SK-N-MC (cell line): ENCODE data around the gene RABGGTA.

ENCODE experiments used
- DNase-seq: peaks from one replicate; pipeline ENCODE4 v3.0.0-alpha.2; 2011; ENCODE audit warnings: low read depth, low spot score
- H3K27ac ChIP-seq: fragments of 200-600 bp; sonication (generic); 2 replicates; pipeline ENCODE4 v1.5.1; 2016; ENCODE audit warnings: mixed run types
- H3K36me3 ChIP-seq: fragments of 200-600 bp; sonication (generic); 2 replicates; pipeline ENCODE4 v1.6.1; 2017; ENCODE audit warnings: antibody characterized with exemption, low read length, mixed read lengths; ENCODE audit not compliant: insufficient read depth
- H3K4me3 ChIP-seq: fragments of 200-600 bp; sonication (generic); 2 replicates; pipeline ENCODE4 v1.5.1; 2016
- H3K9ac ChIP-seq: fragments of 200-600 bp; sonication (generic); 2 replicates; pipeline ENCODE4 v1.8.0; 2017; ENCODE audit warnings: mixed run types, mixed read lengths; ENCODE audit not compliant: insufficient read length
- H3K9me3 ChIP-seq: fragments of 200-600 bp; sonication (generic); 2 replicates; pipeline ENCODE4 v1.6.1; 2017; ENCODE audit warnings: low read depth, mild to moderate bottlenecking, antibody characterized with exemption, low read length, moderate library complexity, mixed read lengths
- EZH2 ChIP-seq: fragments of 200-600 bp; sonication (generic); IDR thresholded peaks from one replicate; pipeline ENCODE4 v1.6.1; 2017; ENCODE audit warnings: antibody characterized with exemption
- FOXP2 ChIP-seq: optimal IDR thresholded peaks from 2 replicates; pipeline ENCODE3; 2011; ENCODE audit warnings: mild to moderate bottlenecking, moderate library complexity; ENCODE audit not compliant: insufficient read depth; ENCODE audit errors: extremely low read length, control extremely low read depth
- POLR2AphosphoS5 ChIP-seq: IDR thresholded peaks from 2 replicates; pipeline ENCODE4 v1.6.1; 2012; ENCODE audit warnings: mild to moderate bottlenecking, low read depth, low read length, borderline replicate concordance

The RABGGTA gene

GRCh38 chr14:24296341-24297157, 25.2 kb upstream of the RABGGTA start:
- Histone ChIP-seq H3K36me3 (peaks cover 2% of the 10 kb centered on the region; the same call in 1 of the 2 replicates), H3K9me3 (no peaks in the 10 kb centered on the region), H3K9ac (peak overlapping the region; percentile 37), H3K27ac (no peak overlapping the region), H3K4me3 (no peak overlapping the region)
- peak; percentile 35 for DNase-seq
- TF ChIP-seq FOXP2 (no peak), EZH2 (no peak), POLR2AphosphoS5 (no peak)

GRCh38 chr14:24293525-24293924, 22.1 kb upstream of the RABGGTA start:
- Histone ChIP-seq H3K9ac (no peak overlapping the region), H3K9me3 (no peaks in the 10 kb centered on the region), H3K27ac (no peak overlapping the region), H3K4me3 (no peak overlapping the region), H3K36me3 (no peaks in the 10 kb centered on the region; the same call in 1 of the 2 replicates)
- TF ChIP-seq FOXP2 = no peak
- no peak for TF ChIP-seq EZH2
- DNase-seq = no peak

DNA sequence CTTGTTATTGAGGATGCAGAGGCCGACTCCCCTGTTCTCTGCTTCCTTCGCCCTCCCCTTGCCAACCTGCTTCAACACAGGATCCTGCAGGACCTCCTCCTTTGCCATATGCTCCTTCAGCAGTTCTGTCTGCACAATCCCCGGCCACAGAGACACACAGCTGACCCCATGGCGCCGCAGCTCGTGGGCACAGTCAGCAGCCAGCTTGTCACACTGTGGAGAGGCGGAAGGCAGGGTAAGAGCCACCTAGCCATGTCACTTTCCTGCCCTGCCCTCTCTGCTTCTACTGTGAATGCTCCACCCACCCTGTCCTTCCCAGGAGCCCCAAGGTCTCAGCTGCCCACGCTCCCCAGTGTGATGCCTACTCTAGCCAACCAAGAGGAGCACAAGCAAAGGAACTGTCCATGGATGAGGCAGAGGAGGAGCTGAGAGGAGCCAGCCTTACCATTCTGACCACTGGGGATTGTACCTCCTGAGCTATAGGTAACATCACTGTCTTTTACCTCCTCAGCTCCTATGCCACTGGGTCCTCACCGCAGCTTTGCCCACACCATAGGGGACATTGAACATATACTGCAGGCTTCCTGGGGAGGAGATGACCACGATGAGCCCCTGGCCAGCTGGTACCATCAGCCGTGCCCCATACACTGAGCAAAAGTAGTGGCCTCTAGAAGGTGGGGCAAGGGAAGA, 20.9 kb upstream of the RABGGTA start:
- H3K9me3 ChIP-seq = no peaks in the 10 kb centered on the region
- TF ChIP-seq EZH2 = no peak
- TF ChIP-seq POLR2AphosphoS5 = no peak
- TF ChIP-seq FOXP2 = no peak
- H3K9ac ChIP-seq = no peak overlapping the region

DNA sequence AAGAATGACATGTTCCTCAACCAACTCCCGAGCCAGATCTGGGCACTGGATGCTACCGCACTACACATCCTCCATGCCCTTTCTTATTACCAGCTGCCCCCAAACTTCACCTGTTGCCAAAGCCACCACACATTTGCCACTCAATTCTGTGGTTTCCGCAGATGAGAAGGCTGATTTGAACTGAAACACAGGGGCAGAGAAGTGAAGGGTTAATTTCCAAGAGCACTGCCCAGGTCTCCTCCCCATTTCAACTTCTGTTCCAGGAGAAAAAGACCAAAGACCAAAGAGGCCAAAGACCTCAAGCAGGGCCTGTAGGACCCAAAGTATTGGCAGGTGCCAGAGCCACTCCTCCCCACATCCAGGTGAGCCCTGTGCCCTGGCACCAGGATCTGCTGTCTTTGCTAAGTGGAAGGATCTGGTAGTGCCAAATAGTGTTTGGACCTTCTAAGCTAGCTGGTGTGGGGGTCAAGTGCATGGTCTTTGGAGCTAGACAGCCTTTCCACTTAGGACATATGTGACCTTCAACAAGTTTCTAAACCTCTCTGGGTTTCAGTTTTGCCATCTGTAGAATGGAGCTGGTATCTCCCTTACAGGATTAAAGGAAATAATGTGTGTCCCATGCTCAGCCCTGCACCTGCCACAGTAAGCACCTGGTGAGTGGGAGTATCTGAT, 20.2 kb upstream of the RABGGTA start:
- Histone ChIP-seq H3K36me3 (no peaks in the 10 kb centered on the region; the same call in 1 of the 2 replicates), H3K27ac (no peak overlapping the region), H3K9me3 (no peaks in the 10 kb centered on the region), H3K9ac (no peak overlapping the region), H3K4me3 (no peak overlapping the region)
- no peak for DNase-seq
- no peak for TF ChIP-seq EZH2

More for the DNA sequence above, 20.9 kb upstream of the RABGGTA start:
- Histone ChIP-seq H3K4me3 (no peak overlapping the region), H3K27ac (no peak overlapping the region), H3K36me3 (no peaks in the 10 kb centered on the region; the same call in 1 of the 2 replicates)
- DNase-seq = no peak

DNA sequence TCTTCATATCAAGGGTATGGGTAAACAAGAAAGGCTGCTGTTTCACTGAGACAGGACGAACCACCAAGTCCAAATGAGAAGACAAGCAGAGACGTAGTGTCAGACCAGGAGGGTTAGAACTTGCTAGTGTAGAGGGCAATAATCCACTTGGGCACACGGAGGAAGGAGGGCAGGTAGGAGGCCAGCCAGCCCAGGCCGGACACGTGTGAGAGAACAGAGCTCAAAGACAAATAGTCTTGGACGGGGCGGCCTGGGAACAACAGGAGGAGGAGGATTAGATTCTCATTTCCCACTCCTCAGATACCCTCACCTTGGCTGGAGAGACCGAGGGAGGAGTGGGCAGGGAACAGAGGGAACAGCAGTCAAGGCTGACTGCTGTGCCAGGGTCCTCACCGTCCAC, 19.3 kb upstream of the RABGGTA start:
- no peak overlapping the region for H3K4me3 ChIP-seq
- H3K27ac ChIP-seq = no peak overlapping the region
- no peak overlapping the region for H3K9ac ChIP-seq
- no peaks in the 10 kb centered on the region; the same call in 1 of the 2 replicates for H3K36me3 ChIP-seq
- TF ChIP-seq POLR2AphosphoS5 = no peak
- TF ChIP-seq EZH2 = no peak
- TF ChIP-seq FOXP2 = no peak
- DNase-seq = no peak
- H3K9me3 ChIP-seq = no peaks in the 10 kb centered on the region

DNA sequence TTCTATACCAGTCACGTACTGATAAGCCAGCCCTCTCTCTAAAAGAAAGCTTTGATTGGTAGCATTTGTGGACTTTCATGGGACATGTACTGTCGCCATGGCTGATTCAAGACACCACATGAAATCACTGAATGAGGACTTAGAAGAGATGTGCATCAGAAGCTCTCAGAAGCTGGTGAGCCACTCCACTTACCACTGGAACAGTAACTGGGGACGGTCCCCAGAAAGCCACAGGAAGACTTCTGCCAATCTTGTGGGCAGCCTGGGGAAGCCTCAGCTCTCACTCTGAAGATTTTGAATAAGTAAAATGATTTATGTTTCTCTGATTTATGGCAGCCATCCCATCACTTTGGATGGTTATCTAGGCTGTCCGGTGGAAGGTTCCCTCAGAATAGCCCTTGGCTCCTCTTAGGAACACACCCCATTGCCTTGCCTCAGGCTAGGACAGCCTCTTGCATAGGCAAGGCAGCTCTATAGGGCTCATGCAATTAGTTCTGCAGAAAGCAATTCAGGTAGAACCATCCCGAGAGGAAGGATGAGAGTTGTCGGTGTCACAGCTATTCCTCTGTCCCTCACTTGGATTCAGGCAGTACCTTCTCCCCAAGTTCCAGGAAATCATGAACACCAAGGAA, 18.4 kb upstream of the RABGGTA start:
- TF ChIP-seq POLR2AphosphoS5 = no peak
- no peak for TF ChIP-seq FOXP2
- no peak for TF ChIP-seq EZH2
- Histone ChIP-seq H3K27ac (no peak overlapping the region), H3K9ac (no peak overlapping the region), H3K4me3 (no peak overlapping the region), H3K9me3 (no peaks in the 10 kb centered on the region), H3K36me3 (no peaks in the 10 kb centered on the region)
- no peak for DNase-seq

DNA sequence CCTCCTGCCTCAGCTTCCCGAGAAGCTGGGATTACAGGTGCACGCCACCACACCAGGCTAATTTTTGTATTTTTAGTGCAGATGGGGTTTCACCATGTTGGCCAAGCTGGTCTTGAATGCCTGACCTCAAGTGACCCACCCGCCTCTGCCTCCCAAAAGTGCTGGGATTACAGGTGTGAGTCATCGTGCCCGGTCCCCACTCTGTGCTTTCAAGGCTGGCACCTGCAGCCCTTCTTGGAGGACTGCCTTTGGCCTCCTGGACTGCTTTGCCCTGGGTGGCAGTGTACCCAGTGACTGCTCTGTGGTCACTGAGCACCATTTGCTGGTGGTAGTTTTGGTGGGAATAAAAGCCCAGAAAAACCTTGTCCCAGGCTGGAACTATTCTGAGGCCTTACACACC, 15.6 kb upstream of the RABGGTA start:
- no peak overlapping the region for H3K9ac ChIP-seq
- DNase-seq = no peak
- no peak overlapping the region for H3K27ac ChIP-seq
- no peak overlapping the region for H3K4me3 ChIP-seq
- H3K36me3 ChIP-seq = no peaks in the 10 kb centered on the region
- H3K9me3 ChIP-seq = no peaks in the 10 kb centered on the region
- no peak for TF ChIP-seq EZH2
- no peak for TF ChIP-seq FOXP2
- TF ChIP-seq POLR2AphosphoS5 = no peak

DNA sequence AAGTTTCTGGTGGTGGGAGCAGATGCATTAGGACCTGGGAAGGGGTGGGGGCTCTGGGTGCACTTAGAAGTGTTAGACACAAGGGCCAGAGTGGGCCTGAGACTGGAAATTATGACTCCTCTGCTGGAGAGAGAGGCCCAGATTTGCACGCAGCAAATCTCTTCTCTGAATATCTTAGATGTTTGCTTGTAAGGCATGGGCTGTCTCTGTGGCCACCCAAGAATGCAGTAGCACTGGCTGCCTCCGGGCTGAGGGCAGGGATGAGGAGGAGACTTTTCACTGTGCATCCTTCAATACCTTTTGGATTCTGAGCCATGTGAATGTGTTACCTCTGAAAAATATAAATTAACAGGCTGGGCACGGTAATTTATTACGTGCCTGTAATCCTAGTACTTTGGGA, 14.0 kb upstream of the RABGGTA start:
- Histone ChIP-seq H3K9me3 (no peaks in the 10 kb centered on the region), H3K9ac (no peak overlapping the region), H3K4me3 (no peak overlapping the region), H3K36me3 (no peaks in the 10 kb centered on the region), H3K27ac (no peak overlapping the region)
- TF ChIP-seq FOXP2 (no peak), POLR2AphosphoS5 (no peak), EZH2 (no peak)
- DNase-seq = no peak
